Smooth muscle cell of the brain vasculature (primary cell): ENCODE data around the gene FLCN.
"Not testable (repeated sequence)": the region's sequence is repeated elsewhere in the genome, so short reads cannot be mapped to it uniquely, and the experiment has no call there.

Source experiments
- DNase-seq: peaks from one replicate; pipeline ENCODE4 v3.0.0-alpha.2; 2012; ENCODE audit warnings: low read depth, low spot score

FLCN gene, protein sequence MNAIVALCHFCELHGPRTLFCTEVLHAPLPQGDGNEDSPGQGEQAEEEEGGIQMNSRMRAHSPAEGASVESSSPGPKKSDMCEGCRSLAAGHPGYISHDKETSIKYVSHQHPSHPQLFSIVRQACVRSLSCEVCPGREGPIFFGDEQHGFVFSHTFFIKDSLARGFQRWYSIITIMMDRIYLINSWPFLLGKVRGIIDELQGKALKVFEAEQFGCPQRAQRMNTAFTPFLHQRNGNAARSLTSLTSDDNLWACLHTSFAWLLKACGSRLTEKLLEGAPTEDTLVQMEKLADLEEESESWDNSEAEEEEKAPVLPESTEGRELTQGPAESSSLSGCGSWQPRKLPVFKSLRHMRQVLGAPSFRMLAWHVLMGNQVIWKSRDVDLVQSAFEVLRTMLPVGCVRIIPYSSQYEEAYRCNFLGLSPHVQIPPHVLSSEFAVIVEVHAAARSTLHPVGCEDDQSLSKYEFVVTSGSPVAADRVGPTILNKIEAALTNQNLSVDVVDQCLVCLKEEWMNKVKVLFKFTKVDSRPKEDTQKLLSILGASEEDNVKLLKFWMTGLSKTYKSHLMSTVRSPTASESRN

DNA sequence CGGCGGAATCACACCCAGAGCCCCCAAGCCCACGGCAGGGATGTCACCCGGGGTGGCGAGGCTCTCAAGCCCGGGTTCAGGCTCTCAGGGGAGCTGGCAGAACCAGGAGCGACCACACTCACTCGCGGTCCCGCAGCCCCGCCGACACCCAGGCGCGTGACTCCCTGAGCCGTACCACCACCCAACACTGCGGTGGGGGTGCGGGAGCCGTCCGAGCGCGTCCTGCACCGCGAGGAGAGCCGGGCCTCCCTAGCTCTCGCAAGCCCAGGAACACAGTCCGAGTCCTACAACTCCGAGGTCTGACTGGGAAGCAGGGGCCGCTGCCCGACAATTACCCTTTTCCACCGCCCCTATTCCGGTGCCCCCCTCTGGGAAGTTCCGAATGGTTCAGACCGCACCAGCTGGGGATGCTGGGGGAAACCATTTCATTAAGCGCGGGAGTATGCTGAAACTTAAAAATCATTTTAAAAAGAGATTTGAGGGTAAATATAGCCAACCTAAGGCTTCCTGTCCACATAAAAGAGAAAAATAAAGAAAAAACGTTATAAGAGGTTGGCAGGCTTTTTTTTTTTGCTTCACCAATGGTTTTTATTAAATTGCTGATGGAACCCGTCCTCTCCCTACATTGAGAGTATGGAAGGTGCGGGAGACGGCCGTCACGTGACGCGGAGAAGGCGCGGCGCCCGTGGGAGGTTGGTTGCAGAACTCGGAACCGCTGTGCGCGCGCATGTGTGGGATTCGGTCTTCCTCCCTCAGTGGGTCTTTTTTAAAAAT, at the start of gene FLCN:
Gene FLCN, minus strand, starts transcription at position 143 of the 774 bp plus-strand sequence. CDS start 9,031 bp downstream, outside the sequence.
- DNase-seq, result peak; percentile 78

DNA sequence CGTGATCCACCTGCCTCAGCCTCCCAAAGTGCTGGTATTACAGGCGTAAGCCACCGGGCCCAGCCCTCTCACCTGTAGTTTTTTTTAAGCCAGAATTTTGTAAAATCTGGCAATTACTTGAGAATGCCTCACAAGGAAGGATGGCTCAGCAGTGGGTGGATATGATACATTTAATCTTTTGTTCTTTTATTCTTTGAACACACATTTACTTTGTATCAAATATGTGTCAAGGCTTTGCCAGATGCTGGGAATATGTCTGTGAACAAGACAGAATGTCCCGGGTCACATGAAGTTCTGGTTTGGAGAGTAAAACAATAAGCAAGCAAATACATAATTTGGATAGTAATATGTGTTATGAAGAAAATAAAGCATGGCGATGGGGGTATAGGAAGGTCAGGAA, 49.0 kb upstream of the FLCN start:
- no peak for DNase-seq

- DNase-seq, result peak; percentile 94
These were observed 43.9 kb upstream of the FLCN start, which contains the start of gene COPS3 for GRCh38 chr17:17280613-17281549. TSS of gene COPS3 (minus strand) at chr17:17281246. CDS start at chr17:17281186, 60 bp downstream.

GRCh38 chr17:17279316-17279715, 42.3 kb upstream of the FLCN start:
- DNase-seq, result no peak

GRCh38 chr17:17277431-17277830, 40.5 kb upstream of the FLCN start:
- DNase-seq, result not testable (repeated sequence)

GRCh38 chr17:17275971-17276370, 39.0 kb upstream of the FLCN start:
- DNase-seq, result no peak

- DNase-seq, result no peak
These were observed 33.2 kb upstream of the FLCN start for GRCh38 chr17:17269926-17270773.

GRCh38 chr17:17264430-17264829, 27.5 kb upstream of the FLCN start:
- no peak for DNase-seq

DNA sequence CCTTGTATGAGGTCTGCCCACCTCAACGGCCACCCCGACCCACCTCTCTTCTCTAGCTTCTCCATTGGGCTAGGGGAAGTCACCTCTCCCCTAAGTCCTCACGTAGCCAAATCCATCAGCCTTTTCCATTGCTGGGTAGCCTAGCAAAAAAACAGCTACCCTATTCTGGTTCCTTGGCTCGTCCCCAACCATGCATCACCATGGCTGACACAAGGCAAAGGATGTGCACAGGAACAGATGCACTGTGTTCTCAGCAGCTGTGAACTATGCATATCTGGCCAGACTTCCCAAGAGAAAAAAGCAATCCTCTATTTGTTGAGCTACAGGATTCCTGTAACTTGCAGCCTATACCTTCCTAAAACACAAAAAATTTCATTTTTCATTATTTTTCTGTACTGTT, 22.0 kb upstream of the FLCN start:
- DNase-seq, result no peak

GRCh38 chr17:17258011-17258410, 21.0 kb upstream of the FLCN start:
- DNase-seq, result no peak

DNA sequence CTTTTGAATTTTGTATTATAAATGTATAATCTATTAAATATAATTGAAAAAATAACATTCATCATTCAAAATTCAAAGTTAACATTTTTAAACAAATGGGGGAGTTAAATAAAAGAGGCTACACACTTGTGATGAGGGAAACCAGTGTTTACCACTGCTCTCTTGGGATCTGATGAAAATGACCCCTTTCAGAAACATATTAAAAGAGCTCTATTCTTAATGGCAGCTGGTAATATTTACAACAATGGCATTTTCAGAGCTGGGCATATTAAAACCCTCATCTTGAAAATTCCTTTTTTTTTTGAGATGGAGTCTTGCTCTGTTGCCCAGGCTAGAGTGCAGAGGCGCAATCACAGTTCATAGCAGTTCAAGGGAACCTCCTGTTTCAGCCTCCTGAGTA, 19.3 kb upstream of the FLCN start:
- no peak for DNase-seq

DNA sequence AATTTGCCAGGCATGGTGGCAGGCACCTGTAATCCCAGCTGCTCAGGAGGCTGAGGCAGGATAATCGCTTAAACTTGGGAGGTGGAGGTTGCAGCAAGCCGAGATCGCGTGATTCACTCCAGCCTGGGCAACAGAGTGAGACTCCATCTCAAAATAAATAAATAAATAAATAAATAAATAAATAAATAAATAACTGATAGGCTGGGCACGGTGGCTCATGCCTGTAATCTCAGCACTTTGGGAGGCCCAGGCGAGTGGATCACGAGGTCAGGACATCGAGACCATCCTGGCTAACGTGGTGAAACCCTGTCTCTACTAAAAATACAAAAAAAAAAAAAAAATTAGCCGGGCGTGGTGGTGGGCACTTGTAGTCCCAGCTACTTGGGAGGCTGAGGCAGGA, 18.7 kb upstream of the FLCN start:
- DNase-seq, result not testable (repeated sequence)

GRCh38 chr17:17254036-17254435, 17.1 kb upstream of the FLCN start:
- no peak for DNase-seq

GRCh38 chr17:17253406-17253805, 16.4 kb upstream of the FLCN start:
- no peak for DNase-seq

GRCh38 chr17:17252149-17252661, 15.2 kb upstream of the FLCN start:
- DNase-seq, result no peak

DNA sequence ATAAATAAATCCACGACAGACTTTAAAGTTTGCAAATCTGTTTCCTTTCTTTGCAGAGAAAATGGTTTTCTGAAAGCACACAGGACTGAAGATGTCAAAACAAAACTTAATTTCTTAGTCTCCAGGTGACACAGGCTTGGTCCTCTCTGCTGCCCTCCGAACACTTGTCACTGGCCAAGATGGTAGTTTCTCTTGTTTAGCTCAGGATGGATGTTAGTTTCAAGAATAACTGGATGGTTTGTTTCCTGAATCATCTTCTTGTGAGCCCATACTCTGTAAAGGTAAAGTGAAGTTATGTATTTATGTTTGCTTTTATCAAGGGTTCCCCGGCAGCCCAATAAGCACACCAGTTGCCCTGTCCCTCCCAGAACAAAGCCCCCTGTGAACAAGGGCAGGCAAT, 9.9 kb upstream of the FLCN start:
- no peak for DNase-seq

DNA sequence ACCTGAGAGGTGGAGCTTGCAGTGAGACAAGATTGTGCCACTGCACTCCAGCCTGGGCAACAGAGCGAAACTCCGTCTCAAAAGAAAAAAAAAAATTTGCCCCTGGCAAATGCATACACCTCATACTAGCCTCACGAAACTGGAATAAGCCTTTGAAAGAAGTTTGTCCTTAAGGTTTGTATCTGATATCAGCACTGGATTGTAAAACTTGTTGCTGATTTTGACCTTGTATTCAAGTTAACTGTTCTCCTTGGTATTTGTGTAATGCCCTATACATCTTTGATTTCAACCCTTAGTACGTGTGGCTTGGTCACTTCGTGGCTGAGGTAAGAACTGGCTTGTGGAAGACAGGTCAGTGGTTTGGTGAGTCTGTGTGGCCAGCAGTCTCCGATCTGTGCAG, 6.2 kb upstream of the FLCN start:
- no peak for DNase-seq

GRCh38 chr17:17242246-17242645, 5.3 kb upstream of the FLCN start:
- DNase-seq, result no peak

DNA sequence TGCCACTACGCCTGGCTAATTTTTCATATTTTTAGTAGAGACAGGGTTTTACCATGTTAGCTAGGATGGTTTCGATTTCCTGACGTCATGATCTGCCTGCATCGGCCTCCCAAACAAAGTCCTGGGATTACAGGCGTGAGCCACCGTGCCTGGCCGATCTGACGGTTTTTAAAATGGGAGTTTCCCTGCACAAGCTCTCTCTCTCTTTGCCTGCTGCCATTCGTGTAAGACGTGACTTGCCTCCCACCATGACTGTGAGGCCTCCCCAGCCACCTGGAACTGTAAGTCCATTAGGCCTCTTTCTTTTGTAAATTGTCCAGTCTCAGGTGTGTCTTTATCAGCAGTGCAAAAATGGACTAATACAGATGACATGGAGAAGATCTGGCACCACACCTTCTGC, 4.7 kb upstream of the FLCN start:
- DNase-seq, result no peak

GRCh38 chr17:17239832-17240231, 2.9 kb upstream of the FLCN start:
- no peak for DNase-seq
